Activated gamma-delta T cell treated with Interleukin-2 at 50 U/mL for 16 hours (primary cell): ENCODE data around the gene ERCC6L.
"Not testable (repeated sequence)": the region's sequence is repeated elsewhere in the genome, so short reads cannot be mapped to it uniquely, and the experiment has no call there.

Experiments used
- DNase-seq: peaks from one replicate; pipeline ENCODE4 v3.0.0-alpha.2; 2020

Gene ERCC6L

GRCh38 chrX:72245461-72246089 is 6.7 kb upstream of the ERCC6L start:
- peak; percentile 37 for DNase-seq

- DNase-seq, result no peak
These were observed 4.6 kb upstream of the ERCC6L start for GRCh38 chrX:72243472-72243871.

GRCh38 chrX:72240976-72241375 is 2.1 kb upstream of the ERCC6L start:
- no peak for DNase-seq

- no peak for DNase-seq
These were observed 644 bp downstream of the ERCC6L start for GRCh38 chrX:72238183-72238582.

- DNase-seq, result no peak
These were observed 2.0 kb downstream of the ERCC6L start for GRCh38 chrX:72236841-72237240.

GRCh38 chrX:72230290-72230689 is 8.5 kb downstream of the ERCC6L start:
- no peak for DNase-seq

GRCh38 chrX:72220375-72220774 is 18.5 kb downstream of the ERCC6L start:
- DNase-seq, result not testable (repeated sequence)

GRCh38 chrX:72216973-72217372 is 21.9 kb downstream of the ERCC6L start:
- DNase-seq, result no peak

- no peak for DNase-seq
These were observed 30.6 kb downstream of the ERCC6L start for GRCh38 chrX:72208126-72208800.

- DNase-seq, result no peak
These were observed 31.5 kb downstream of the ERCC6L start for GRCh38 chrX:72207366-72207765.

- no peak for DNase-seq
These were observed 33.1 kb downstream of the ERCC6L start for GRCh38 chrX:72205706-72206105.

GRCh38 chrX:72203421-72203820 is 35.4 kb downstream of the ERCC6L start:
- DNase-seq, result no peak

GRCh38 chrX:72202792-72203401 is 35.9 kb downstream of the ERCC6L start:
- DNase-seq, result no peak

- DNase-seq, result no peak
These were observed 36.8 kb downstream of the ERCC6L start for GRCh38 chrX:72201836-72202536.

- no peak for DNase-seq
These were observed 55.9 kb downstream of the ERCC6L start for GRCh38 chrX:72182924-72183323.

- peak; percentile 80 for DNase-seq
These were observed 57.4 kb downstream of the ERCC6L start, which contains the start of gene PIN4 for GRCh38 chrX:72181178-72182125. Gene PIN4, plus strand, starts transcription at chrX:72181757. Its CDS starts 29 bp downstream, at chrX:72181786.

- no peak for DNase-seq
These were observed 58.3 kb downstream of the ERCC6L start for GRCh38 chrX:72180539-72180938.

- DNase-seq, result no peak
These were observed 61.8 kb downstream of the ERCC6L start for GRCh38 chrX:72176981-72177380.

GRCh38 chrX:72176289-72176688 is 62.5 kb downstream of the ERCC6L start:
- DNase-seq, result not testable (repeated sequence)

- DNase-seq, result peak; percentile 13
These were observed 69.7 kb downstream of the ERCC6L start for GRCh38 chrX:72169008-72169728.

GRCh38 chrX:72165551-72165950 is 73.3 kb downstream of the ERCC6L start:
- no peak for DNase-seq

GRCh38 chrX:72159769-72160168 is 79.1 kb downstream of the ERCC6L start:
- DNase-seq, result no peak
